Measurements from ENCODE around the gene PPM1F.
A peak's percentile ranks its signal among the peaks of the same experiment; 100 is the strongest.

The PPM1F gene, protein sequence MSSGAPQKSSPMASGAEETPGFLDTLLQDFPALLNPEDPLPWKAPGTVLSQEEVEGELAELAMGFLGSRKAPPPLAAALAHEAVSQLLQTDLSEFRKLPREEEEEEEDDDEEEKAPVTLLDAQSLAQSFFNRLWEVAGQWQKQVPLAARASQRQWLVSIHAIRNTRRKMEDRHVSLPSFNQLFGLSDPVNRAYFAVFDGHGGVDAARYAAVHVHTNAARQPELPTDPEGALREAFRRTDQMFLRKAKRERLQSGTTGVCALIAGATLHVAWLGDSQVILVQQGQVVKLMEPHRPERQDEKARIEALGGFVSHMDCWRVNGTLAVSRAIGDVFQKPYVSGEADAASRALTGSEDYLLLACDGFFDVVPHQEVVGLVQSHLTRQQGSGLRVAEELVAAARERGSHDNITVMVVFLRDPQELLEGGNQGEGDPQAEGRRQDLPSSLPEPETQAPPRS

DNA sequence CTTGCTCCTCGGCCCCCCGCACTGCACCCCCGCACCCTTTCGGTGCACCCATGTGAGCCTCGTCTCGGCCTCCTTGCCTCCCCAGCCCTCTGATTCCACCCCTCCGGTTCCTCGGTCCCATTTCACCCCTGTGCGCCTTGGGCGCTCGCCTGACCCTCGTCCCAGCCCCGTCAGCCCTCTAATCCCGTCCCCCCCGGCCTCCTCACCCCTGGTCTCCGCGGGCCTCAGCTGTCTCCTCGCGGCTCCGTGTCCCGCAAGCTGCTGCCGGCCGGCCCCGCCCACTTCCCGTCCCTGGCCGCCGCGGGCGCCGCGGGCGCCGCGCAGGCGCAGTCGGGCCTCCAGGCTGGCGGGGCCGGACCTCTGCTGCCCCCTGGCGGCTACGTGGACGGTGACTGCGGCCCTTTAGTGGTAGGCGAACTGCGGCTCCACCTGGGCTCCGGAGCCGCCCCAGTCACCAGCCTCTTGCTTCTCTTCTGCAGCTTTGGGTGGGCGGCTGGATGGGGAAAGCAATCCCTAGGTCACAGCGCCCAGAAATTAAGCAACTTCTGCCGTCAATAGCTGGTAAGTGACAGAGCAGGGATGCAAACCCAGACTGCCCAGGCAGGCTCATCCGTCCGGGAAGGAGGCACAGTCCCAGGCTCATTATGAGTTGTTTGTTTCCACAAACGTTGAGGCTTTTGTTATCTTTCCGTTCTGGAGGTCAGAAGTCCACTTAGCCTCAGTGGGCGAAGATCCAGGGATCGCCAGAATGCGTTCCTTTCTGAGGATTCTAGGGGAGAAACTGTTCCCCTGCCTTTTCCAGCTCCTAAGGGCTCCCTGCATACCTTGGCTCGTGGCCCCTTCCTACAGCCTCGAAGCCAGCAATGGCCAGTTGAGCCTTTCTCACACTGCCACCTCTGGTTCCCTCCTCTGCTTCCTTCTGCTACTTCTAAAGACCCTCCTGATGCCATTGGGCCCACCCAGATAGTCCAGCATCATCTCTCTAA is at the start of gene PPM1F:
TSS of gene PPM1F (minus strand) at position 263 of the 986 bp plus-strand sequence. CDS start 6,800 bp downstream, outside the sequence.
- DNase-seq (ENCODE audit: low spot score), result peak; percentile 80

DNA sequence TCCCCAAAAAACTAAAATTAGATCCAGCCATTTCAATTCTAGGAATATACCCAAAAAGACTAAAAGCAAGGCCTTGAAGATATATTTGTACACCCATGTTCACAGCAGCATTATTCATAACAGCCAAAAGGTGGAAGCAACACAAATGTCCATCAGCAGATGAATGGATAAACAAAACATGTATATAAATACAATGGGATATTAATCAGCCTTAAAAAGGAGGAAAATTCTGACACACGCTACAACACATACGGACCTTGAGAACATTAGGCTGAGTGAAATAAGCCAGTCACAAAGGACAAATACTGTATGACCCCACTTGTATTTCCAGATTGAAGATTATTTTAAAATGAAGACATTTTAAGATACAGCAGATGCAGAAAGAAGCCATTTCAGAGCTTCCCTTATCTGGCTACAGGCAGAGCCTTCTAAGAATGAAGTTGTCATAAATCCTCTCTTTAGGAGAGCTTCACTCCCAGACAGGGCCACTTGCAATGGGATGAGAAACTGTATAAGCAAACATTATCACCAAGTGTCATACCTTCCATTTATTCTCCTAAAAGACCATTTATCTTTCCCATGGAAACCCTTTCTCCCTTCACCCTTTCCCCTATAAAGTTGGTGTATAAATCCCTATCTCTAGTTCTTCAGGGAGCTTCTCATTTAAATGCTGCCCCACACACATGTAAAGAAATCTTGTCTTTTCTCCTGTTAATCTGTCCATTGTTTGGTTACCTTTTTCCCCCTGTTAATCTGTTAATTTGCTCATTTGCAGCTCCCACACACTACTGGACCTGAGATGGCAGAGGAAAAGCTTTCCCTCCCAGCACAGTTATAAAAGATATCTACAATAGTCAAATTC is 49.2 kb upstream of the PPM1F start:
- no peak for DNase-seq (ENCODE audit: low spot score)

DNA sequence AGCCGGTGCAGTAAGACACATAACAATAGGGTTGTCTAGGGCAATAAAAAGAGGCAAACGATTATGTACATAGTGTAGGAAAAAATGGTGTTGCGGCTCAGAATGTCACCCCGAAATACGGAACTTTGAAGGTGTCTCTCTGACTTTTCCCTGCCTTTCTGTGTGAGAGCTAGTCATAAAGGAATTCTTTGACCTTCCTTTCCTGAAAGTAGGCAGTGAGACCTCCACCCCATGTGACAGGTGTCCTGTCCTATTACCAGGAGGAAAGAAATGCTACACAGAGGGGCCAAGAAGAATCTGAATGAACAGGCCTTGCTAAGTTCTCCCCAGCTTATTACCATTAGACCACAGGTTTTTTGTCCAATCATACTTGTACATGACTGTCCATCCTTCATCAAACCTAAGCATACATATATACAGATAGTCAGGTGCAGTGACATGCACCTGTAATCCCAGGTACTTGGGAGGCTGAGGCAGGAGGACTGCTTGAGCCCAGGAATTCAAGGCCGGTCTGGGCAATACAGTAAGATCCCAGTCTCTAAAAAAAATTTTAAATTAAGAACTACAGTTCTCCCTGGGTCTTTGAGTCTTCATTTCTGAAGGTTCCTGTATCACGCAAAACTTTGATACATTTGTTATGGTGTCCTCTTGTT is 46.1 kb upstream of the PPM1F start:
- no peak for DNase-seq (ENCODE audit: low spot score)

DNA sequence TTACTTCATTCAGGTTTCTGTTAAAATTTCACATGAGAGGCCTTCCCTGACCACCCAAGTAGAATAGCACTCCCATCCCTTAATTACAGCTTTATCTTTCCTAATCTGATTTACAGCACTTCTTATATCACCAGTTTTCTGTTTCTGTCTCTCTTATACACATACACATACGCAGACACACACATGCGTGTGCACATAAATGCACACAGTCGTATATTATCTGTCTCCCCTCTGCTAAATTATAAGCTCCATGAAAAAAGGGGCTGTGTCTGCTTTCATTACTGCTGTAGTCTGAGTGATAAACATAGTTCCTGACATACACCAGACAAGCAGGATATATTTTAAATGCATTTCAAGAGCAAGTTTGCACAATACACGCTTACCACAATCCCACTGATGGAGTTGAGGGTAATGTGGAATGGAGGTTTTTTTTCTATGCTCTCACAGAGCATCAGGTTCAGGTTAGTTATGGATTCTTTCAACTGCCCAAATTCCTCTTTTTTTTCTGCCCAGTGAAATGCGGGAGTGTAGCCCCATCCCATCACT is 43.6 kb upstream of the PPM1F start:
- no peak for DNase-seq (ENCODE audit: low spot score)

DNA sequence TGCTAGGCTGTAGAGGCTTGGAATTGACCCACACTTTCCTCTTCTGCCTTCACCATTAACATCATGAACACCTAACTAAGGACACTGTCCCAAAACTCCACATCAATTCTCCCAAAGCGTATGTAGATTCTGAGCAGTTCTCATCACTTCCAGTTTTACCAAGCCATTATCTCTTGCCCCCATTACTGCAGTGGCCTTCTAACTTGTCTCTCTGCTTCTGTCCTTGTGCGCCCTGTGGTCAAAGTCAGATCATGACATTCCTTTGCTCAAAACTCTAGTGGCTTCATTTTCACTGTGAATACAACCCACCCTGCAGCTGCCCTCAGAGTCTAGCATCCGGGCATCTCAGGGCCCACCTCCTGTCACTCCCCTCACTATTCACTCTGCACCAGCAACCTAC is 43.0 kb upstream of the PPM1F start:
- no peak for DNase-seq (ENCODE audit: low spot score)

DNA sequence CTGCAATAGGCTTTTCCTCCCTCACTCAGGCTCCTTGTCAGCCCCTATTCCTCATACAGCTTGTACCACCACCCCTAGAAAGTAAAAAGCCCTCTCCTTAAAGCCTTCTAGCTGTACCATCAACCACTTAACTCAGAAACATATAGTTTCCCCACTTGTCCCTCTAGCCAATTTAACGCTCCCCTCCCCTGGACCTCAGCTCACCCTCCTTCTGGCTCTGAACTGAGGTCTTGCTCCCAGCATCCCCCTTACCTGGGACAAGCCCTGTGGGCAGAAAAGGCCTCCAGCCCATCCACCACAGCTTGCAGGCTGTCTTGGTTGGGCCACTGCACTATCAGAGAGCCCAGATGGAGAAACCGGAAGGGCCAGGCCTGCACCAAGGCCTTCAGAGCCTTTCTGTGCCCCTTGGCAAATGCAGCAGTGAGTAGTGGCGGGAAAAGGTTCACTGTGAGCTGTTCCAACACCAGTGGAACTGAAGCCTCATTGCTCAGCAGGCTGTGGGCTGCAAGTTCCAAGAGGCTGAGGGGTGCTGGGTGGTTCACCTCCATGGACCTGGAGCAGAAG is 42.3 kb upstream of the PPM1F start:
- no peak for DNase-seq (ENCODE audit: low spot score)

DNA sequence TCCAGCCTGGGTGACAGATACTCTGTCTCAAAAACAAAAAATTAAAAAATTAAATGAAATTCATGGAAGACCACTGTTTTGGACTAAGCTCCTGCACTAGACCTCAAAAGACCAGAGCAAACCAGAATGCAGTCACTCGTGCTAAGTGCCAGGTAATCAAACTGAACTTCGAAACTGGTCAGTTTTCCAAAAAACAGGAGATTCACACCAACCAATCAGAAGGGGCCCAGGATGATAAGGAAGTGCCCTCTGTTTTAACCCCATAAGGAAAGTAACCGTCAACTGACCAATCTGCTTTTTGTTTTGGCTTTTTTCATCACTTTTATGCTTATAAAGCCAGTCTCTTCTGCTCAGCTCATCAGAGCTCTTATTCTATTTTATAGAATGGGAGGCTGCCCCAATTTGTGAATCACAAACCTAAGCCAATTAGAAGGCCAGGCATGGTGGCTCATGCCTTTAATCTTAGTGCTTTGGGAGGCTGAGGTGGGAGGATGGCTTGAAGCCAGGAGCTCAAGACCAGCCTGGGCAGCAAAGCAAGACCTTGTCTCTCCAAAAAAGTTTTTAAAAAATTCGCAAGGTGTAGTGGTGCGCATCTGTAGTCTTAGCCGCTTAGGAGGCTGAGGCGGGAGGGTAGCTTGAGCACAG is 40.1 kb upstream of the PPM1F start:
- no peak for DNase-seq (ENCODE audit: low spot score)

DNA sequence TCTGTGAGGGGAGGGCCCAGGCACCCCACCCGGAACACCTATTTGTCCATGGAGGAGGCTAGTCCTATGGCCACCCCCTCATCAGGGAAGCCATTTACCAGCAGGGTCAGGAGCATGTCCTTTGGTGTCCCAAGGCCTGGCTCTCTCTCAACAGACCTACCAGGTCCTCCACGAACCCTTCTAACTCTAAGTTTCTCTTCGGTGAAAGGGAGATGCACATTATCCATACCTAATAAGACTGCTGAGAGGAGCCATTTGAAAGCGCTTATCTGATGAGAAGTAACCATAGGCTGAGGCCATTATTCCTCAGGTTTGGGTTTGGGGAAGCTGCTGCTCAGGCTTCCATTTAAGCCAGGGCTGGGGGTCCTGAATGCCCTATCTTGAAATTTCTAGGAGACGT is 39.1 kb upstream of the PPM1F start:
- DNase-seq (ENCODE audit: low spot score), result no peak

DNA sequence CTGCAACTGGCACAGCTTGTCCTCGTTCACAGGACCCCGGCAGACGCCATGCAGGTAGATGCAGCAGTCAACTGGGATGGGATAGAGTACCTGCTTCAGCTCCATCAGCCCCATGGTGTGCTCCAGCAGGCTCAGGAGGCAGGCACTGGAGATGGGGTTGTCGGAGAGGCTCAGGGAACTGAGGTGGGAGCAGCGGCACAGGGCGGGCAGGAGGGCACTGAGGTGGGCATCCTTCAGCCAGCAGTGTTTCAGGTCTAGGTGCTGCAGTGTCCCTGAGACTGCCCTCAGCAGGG is 38.6 kb upstream of the PPM1F start:
- no peak for DNase-seq (ENCODE audit: low spot score)

DNA sequence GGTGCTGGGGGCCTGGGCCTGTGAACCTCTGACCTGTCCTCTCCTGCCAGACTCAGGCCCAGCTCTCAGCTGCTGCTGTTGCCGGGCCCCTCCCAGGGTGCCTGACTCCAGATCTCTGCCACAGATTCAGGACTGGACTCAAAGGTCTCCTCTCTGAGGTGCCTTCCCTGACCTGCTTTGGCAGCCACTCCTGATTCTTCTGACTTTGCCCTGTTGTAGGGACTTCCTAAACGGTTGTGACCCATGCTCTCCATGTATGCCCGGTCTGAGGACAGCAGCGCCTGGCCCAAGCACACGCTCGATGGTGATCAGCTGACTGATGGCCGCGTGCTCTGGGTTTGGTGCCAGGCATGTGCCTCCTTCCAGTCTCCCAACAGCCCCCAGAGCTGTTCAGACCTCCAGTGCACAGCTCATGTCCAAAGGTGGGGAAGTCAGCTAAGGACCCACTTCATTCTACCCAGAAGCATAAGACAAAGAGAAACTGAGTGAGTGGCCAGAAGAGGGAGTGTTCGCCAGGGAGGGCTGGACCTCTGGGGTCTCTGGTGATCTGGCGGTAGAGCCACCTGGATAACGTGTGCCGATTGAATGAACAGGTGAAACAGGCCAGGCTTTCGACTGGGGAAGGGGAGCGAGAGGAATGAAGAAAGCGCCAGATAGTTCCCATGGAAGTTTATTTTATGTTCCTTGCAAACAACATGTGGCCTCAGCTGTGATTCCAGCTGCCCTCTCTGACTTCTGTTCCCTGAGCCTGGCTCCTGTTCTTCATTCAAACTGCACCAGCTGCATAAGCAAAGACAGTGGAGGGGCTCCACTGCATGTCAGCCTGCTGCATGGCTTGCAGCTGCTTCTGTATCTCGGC is 38.0 kb upstream of the PPM1F start:
- no peak for DNase-seq (ENCODE audit: low spot score)

DNA sequence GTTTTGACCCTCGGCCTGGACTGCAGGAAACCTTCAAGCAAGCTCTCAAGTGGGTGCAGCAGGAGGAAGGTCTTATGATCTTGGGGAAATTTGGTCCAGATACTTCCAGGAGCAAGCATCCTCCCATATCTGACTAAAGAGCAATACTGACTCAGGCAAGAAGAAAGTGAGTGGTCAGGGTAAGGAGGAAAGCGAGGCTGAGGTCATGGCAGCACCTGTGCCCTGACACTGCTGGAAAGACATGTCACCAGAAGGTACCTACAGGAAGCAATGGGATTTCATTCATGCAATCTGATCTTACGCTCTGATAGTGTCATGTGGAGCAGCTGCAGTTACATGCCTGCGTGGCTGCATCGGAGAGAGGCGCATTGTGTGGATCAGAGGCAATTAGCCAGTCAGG is 36.4 kb upstream of the PPM1F start:
- no peak for DNase-seq (ENCODE audit: low spot score)

DNA sequence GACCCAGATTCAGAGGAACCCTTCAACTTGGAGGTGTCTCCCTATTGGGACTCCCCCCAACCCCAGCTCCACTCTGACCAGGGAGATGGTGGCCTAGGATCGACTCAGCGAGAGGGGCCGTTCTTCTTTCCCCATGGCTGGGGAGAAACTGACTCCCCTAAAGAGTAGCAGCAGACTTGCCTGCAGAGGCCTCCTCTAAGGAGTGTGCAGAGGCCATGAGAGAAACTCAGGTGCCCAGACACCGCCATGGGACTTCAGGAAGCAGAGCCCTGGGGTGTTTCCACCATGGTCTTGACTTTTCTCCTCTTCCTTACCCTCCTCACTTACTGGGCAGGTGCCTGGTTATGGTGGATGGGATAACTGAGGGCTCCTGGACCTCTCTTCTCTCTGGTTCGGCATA is 32.6 kb upstream of the PPM1F start:
- DNase-seq (ENCODE audit: low spot score), result no peak

DNA sequence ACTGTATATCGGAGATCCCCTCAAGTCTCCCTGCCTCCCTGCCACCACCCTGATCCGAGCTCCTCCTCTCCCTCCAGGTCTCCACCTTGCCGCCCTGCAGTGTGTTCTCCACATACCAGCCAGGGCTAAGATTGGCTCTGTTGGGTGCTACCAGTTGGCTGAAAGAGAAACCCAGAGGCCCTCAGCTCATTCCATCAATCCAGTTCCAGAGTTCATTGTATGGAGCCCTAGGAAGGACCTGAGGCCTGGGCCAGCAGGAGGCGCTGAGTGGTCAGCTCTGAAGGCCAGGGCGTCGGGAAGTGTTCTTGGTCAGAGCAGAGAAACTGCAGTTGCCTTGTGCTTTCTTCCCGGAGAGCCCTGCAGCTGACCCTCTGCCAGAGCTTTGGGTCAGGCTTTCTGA is 32.1 kb upstream of the PPM1F start:
- DNase-seq (ENCODE audit: low spot score), result no peak

DNA sequence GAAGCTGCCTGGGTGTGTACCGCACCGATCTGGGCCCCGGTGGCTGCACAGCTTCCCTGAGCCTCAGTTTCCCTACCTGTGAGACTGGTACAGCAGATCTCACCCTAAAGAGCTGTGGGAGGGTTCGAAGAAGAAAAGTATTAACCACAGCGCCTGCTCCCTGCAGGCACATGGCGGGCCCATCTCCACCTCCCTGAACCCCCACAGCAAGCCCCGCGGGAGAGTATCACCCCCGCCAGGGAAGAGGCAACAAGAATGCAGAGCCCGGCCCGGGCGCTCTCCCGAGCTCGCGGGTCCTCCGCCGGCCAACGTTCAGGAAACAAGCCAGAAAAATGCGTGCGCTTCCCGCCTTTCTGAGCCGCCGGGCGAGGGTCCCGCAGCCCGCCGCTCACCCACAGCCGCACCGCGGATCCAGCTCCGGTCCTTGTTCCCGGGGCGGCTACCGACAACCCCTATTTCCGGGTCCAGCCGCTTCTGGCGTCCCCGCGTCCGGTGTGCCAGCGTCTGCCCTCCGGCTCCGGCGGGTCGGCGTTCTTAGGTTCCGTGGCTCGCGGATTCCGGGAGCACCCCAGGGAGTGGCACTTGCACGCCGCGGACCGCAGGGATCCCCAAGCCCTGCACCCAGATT is 29.8 kb upstream of the PPM1F start, which contains the start of gene TOP3B:
TSS of gene TOP3B (minus strand) at position 450 of the 628 bp plus-strand sequence. CDS start 7,078 bp downstream, outside the sequence.
- DNase-seq (ENCODE audit: low spot score), result peak; percentile 82

DNA sequence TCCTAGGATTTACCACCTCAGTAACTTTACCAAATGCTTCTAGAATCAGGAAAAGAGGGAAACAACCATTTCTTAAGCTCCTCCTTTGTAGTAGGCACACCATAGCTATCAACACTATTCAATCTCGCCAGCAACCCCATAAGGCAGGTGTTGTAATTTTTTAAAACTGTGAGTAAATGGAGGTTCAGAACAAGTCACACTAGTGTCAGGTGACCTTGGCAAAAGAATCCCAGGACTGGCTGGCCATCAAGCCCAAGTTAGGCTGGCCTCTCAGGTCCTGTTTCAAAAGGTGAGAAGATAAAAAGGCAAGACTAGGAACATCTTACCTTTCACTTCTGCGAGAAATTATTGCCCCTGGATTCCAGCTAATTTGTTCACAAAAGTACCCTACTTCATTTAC is 29.2 kb upstream of the PPM1F start:
- DNase-seq (ENCODE audit: low spot score), result no peak

DNA sequence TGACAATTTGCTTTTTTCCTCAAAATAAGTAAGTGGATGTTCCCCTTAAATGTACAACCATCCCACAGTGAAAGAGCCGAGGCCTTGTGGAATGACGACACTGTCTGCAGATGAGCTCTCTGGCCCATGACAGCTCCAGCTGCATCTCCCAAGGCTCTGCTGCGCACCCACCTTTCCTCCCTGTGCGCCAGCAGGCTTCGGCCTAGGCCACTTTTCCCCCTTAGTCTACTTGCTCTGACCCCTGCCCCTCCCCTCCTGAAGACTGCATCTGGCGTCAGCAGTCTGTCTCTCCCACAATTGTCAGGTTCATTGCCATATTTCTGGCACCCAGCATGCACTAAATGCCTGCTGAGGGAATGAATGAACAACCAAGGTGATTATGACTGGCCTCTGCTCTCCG is 27.9 kb upstream of the PPM1F start:
- DNase-seq (ENCODE audit: low spot score), result no peak

DNA sequence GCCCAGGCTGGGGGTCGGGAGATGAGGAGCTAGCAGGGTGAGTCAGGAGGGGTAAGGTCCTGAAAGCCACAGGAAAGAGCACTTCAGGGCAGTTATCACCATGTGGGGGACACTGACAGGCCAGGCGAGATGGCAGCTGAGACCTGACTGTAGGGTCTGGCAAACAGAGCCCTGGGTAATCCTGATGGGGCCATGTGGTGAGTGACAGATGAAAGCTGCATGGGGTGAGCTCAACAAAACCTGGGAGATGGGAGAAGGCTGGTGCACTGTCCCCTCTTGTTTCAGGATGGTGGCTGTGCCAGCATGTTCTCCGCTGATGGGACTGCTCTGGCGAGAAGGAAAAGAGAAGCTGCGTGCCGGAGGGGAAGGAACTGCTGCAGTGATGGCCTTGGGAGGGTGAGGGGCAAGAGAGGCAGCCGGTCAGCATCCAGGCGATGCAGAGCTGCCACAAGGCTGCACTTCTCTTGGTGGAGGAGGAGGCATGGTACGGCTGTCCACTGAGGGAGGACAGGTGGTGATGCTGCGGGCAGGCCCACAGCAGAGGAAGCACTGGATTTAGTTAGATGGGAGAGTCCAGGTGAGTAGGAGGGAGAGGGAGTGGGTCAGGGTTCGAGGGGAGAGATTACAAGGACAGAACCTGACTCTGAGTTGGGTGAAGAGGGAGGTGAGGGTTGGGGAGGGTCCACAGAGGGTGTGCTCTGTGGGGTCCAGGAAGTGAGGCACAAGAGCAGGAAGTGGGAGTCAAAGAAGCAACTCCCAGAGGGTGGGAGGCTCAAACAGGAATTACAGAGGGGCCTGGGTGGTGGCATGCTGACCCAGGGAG is 26.1 kb upstream of the PPM1F start:
- DNase-seq (ENCODE audit: low spot score), result no peak

DNA sequence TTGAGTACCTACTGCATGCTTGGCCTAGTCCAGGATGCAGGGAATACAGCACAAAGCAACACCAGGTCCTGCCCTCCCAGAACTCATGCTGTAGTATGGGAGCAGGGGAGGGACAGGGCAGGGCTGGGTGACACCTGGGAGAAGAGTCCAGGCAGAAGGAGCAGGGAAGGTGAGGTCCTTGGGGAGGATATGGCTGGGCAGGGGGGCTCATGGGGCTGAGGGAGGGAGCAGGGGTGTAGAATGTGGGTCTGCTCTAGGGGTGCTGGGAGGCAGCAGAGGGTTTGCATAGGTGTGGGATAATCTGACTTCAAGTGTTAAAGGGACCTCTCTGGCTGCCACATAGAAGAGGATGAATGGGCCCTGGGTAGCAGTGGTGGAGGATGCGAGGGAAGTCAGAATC is 25.2 kb upstream of the PPM1F start:
- DNase-seq (ENCODE audit: low spot score), result no peak
